ENCODE measurements around the gene MAP3K5.

The MAP3K5 gene

DNA sequence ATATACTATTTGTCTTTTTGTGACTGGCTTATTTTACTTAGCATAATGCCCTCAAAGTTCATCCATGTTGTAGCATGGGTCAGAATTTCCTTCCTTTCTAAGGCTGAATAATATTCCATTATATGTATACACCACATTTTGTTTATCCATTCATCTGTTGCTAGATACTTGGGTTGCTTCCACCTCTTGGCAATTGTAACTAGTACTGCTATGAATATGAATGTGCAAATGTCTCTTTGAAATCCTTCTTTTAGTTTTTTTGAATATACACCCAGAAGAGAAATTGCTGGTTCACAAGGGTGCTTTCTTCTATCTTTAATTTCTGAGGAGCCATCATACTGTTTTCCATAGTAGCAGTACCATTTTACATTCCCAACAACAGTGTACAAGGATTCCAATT, 220.8 kb downstream of the MAP3K5 start:
- no peak for ATAC-seq

GRCh38 chr6:136571065-136571464, 221.2 kb downstream of the MAP3K5 start:
- DNase-seq (no peak), ATAC-seq (no peak)

More for the DNA sequence above, 220.8 kb downstream of the MAP3K5 start:
- no peak for DNase-seq

GRCh38 chr6:136568129-136568528, 224.1 kb downstream of the MAP3K5 start:
- DNase-seq (no peak), ATAC-seq (no peak)

DNA sequence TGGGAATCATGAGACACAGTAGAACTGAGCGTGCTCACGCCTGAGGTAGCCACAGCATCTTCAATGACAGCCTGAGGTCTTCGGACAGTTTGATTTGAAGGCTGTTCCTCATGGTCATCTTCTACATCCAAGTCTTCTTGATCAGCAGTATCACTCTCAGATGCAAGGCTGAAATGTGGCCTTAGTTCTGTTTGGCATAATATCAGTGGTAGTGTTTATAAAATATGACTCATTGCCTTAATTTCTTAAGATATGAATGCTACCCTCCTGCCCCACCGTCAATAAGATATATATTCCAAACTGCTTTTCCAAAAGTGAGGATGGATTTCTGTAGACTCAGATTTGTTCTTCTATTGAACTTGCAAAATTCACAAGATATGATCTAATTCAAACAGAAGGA, 224.6 kb downstream of the MAP3K5 start:
- ATAC-seq, result no peak

GRCh38 chr6:136566851-136567250, 225.4 kb downstream of the MAP3K5 start:
- ATAC-seq (no peak), DNase-seq (no peak)

More for the DNA sequence above, 224.6 kb downstream of the MAP3K5 start:
- DNase-seq, result no peak

- no peak for DNase-seq
- no peak for ATAC-seq
These were observed 226.2 kb downstream of the MAP3K5 start for GRCh38 chr6:136566007-136566487.

DNA sequence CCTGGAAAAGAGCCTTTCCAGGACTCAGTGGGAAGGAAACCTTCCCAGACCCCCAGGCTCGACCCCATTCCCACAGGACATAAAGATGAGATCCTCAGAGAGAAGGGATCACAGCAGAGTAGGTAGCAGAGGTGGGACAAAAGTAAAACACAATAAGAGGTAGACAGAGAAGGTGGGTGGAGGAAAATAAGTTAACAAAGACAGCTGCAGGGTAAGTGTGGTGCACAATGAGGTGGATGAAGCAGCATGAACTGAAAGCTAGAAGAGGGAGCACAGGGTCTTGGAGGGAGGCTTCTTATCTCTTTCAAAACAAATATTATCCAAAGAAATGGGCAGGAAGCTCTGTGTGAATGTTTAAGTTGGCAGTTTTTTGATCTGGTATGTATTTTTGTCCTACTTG, 228.1 kb downstream of the MAP3K5 start:
- DNase-seq, result no peak
- ATAC-seq, result no peak

DNA sequence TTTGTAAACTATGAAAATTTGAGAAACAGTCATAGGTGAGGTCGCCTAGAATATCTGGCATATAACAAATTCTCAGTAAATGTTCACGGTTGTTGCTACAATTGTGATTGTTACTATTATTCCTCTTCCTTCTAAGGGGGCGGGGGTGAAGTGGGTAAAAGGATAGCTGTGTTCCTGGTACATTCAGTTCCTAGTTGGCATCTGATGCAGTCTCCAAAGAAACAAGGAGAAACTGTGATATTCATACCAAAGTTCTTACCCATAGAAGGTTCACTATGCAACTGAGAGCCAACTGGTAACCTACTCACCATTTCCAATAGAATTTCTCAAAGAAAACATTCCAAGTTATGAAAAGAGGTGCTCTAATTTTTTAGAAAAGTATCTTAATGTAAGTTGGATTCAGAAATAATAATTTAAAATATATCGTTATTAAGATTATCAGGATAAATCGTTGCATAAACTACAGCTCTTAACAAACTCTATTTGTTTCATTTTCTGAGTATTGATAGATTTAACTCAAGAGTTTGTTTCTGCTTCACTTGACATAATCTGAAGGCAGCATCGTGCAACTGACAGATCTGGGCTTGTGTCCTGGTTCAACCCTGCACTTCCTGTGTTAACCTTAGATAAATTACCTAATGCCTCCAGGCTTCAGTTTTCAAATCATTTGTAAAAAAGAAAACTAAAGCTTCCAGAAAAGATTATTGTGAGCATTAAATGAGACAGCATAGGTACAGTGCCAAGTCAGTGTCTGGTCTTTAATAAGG, 228.7 kb downstream of the MAP3K5 start:
- DNase-seq (no peak), ATAC-seq (no peak)

DNA sequence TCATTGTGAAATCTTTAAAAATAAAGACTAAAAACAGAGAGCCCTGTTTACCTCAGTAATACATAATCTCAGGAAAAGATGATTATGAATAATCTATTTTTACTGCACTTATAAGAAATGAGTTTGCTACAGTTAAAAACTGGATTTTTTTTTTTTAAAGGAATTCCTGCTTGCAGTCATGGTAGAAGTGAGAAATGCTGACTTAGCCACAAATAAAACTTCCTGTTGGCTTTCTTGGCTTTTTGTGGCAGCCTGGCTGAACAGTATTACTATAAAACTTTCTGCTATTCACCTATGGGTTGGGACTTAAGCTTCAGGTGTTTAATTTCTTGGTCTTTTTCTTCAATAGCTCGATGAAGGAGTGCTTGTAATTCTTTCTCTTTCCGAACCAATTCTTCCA, 230.1 kb downstream of the MAP3K5 start:
- ATAC-seq (no peak), DNase-seq (no peak)

GRCh38 chr6:136553166-136553787, 239.0 kb downstream of the MAP3K5 start:
- no peak for ATAC-seq

DNA sequence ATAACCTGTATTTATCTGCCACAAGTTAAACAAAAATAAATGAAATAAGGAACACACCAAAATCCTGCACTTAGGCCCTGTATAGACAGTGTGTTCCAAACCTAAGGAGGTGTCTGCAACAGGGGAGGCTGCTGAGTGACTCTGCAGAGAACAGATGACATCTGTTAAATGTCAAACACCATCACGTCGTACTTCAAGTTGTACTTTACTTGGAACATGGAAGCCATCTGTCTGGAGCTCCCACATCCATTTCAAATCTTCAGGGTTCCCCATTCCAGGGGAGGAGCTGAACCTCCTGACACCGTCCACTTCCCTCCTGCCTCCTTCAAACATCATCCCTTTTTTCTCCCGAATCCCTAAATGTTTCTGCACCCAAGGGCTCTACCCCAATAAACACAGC, 240.2 kb downstream of the MAP3K5 start:
- DNase-seq (no peak), ATAC-seq (no peak)

More at GRCh38 chr6:136553166-136553787, 239.0 kb downstream of the MAP3K5 start:
- no peak for DNase-seq

GRCh38 chr6:136551103-136551502, 241.2 kb downstream of the MAP3K5 start:
- no peak for ATAC-seq
- no peak for DNase-seq

DNA sequence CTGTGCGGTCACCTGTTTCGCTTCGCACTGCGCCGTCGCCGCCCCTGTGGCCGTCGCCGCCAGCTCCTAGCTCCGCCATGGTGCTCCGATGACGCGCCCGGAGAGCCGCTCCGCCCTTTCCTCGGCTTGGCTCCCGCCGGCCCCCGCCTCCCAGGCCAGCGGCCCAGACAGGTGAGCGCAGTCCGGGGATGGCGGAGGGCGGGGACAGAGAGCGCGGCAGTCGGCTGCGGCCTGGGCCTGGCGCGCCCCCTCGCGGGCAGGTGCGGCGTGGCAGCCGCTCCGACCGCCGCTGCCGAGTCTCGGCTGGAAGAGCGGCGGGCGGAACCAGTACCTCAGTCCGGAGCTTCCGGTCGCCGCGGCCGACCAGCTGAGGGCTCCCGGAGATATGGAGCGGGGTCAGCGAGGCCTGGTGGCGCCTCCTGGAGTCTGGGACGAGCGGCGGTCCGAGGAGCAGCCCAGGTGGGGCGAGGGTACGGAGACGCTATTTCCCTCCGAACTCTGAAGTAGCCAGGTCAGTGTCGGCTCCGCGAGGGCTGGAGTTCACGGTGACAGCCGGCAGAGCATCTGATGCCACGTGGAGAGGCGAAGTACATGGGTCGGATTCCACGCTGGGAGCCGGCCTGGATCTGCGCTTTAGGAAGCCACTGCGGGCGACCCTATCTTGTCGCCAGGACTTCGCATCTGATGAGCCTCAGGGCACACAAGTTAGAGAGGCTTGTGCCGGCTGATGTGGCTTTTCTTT, 241.8 kb downstream of the MAP3K5 start, which contains the start of gene MAP7:
TSS of gene MAP7 (minus strand) at position 93 of the 742 bp plus-strand sequence. CDS start at position 79, 14 bp downstream.
- DNase-seq (peak; percentile 66), ATAC-seq (peak; percentile 93)

- DNase-seq (no peak), ATAC-seq (peak; percentile 31)
These were observed 242.3 kb downstream of the MAP3K5 start for GRCh38 chr6:136550045-136550329.

DNA sequence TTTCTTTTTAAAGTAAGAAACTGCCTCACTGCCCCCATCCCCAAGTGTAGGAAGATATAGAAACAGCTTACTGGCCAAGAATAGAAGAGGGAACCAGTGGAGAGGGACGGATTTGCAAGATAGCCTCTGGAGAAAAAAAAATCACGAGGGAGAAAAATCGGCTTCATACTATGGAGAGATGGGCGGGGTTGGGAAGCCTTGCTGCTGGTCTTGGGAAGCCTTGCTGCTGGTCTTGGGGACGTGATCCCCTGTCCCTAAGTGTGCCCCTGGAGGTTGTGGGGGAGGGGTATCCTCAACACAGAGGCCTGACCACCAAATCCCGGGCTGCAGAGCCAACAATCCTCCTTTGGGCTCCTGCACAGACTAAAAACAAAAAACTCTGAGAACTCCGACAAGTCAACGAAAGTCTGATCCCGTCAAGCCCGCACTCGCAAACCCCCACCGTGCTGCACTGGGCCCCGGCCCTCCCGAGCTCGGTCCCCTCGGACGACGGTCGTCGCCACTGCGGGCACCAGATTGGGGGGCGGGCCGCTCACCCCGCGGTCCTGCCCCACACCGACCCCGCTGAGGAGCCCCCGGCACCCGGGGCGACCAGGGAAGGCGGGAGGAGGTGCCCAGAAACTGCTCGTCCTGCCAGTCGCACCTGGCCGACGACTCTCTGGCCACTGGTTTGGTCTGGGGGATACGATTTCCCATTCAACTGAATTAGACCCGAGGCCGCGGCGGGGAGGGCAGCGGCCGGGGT, 242.8 kb downstream of the MAP3K5 start:
- no peak for DNase-seq

DNA sequence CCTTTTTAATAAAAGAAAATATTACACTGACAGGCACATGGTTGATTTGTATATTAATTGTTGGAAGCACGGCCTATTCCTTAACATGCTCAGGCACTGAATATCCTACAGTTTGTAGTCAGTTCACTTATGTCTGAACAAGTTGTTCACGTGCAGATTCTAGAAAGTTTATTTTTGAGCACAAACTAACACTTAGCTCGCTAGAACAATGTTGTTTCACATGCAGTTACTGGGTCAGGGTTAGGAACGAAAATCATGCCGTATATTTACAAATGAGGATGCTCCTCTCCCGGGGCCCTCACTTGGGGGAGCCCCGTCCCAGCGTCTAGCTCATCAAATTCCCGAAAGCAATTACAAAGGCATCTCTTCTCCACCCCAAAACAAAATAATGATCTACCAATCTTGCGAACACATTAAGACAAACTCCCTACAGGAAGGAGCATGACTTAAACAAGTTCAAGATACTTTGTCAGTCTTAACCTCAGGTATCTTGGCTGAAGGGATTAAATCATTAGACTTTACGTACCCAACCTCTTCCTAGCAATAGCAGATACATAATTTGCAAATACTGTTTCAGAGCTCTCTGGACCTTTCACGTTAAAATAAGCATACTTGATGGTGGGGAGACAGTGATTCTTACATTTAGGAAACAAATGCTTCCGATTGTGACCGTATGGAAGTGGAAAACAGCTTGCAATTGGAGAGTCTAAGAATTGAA, 243.5 kb downstream of the MAP3K5 start:
- no peak for ATAC-seq
- DNase-seq, result no peak

More for the DNA sequence above, 242.8 kb downstream of the MAP3K5 start:
- no peak for ATAC-seq

DNA sequence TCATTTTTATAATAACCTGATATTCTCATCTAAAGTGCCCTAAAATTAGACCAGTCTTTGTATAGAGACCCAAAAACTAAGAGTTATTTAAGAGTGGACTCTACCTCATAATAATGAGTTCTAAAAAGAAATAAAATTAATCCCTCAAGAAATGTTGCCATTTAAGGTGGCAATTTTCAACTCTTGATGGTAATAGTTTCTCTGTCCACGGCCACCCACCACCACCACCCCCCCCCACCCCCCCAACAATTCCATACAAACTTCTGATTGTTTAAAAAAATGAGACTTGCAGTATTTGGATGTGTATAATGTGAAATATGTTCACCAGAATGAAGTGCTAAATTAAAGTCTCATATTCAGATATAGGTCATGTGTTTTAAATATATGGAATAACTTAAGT, 244.4 kb downstream of the MAP3K5 start:
- DNase-seq (no peak), ATAC-seq (no peak)

- no peak for DNase-seq
- no peak for ATAC-seq
These were observed 244.9 kb downstream of the MAP3K5 start for GRCh38 chr6:136547336-136547735.

- DNase-seq (no peak), ATAC-seq (no peak)
These were observed 245.9 kb downstream of the MAP3K5 start for GRCh38 chr6:136546331-136546730.

- no peak for ATAC-seq
- no peak for DNase-seq
These were observed 248.0 kb downstream of the MAP3K5 start for GRCh38 chr6:136544326-136544725.

- ATAC-seq, result no peak
- DNase-seq, result no peak
These were observed 250.9 kb downstream of the MAP3K5 start for GRCh38 chr6:136541395-136541794.

Data from stimulated activated naive CD8-positive, alpha-beta T cell treated with anti-CD3 and anti-CD28 coated beads, Interleukin-15, Interleukin-2, amounts not matched to agents 100 U/mL and 50 U/mL, for 24 hours (primary cell).